ENCODE data around the gene PRAMEF15.
"Not testable (repeated sequence)": the region's sequence is repeated elsewhere in the genome, so short reads cannot be mapped to it uniquely, and the experiment has no call there.

DNA sequence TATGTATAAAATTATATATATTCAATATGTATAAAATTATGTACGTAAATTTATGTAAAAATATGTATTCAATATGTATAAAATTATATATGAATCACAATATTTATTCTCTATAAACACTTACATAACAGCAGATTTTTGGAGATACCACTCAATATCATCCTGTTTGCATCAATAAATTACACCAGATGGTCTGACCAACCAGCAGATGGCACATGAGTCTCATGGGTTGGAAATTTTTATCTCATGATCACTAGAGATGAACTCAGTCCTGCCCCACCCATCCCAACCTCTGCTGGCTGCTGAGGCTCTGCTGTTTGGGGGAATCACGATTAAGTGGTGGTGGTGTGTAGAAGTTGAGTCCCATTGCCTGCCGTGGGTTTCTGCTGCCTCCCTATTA is 35.8 kb upstream of the PRAMEF15 start:
- not testable (repeated sequence) for TF ChIP-seq CTCF (IDR thresholded peaks at IDR 0.05; ENCODE audit: poor library complexity); EZH2 (IDR thresholded peaks at IDR 0.05; ENCODE audit: borderline replicate concordance); EZH2phosphoT487 (IDR thresholded peaks at IDR 0.05; ENCODE audit: low read depth, severe bottlenecking, unreplicated experiment)
